HG03097 (cell line): Measurements from ENCODE around the gene KRTAP4-12.
"Not testable (repeated sequence)": the region's sequence is repeated elsewhere in the genome, so short reads cannot be mapped to it uniquely, and the experiment has no call there.

ENCODE experiments used
- ATAC-seq: cut with Tn5 transposase; IDR thresholded peaks from one replicate; pipeline ENCODE4 v1.9.1; 2021; ENCODE audit not compliant: unreplicated experiment, low FRiP score

KRTAP4-12 gene

GRCh38 chr17:41098042-41098441 lies 25.9 kb downstream of the KRTAP4-12 start, which contains the start of gene KRTAP4-8:
Gene KRTAP4-8 (minus strand): TSS chr17:41098142. CDS start chr17:41098084, 58 bp downstream.
- ATAC-seq = no peak

- no peak for ATAC-seq
These were observed 27.9 kb downstream of the KRTAP4-12 start for GRCh38 chr17:41096055-41096454.

DNA sequence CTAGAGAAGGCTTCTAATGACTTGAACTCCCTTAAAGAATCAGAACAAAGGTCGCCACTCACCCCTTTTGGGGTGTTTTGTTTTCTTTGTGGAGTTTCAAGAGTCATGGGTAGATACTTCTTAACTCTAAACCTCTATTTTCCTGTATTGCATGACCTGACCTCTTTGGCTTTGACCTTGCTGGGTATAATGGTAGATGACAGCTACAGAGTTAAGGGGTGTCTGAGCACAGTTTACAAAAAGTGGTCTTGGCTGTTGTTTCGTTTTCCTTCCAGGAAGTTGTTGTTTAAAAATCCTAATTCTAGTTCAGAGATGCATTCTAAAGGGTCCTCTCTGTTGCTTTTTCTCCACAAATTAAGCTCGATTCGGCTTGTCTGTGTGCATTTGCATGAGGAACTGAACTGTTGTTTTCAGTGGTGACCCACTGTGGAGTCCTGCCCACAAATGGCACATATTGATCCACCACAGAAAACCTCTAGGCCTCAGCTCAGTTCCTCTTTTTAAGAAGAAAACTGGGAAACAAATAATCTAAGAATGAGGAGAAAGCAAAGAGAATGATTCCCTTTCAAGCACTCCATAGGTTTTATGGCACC lies 35.1 kb downstream of the KRTAP4-12 start:
- not testable (repeated sequence) for ATAC-seq

GRCh38 chr17:41084100-41084856 lies 39.7 kb downstream of the KRTAP4-12 start, which contains the start of gene KRTAP4-7:
Gene KRTAP4-7 (plus strand): TSS chr17:41084150. CDS start chr17:41084207, 57 bp downstream.
- ATAC-seq = not testable (repeated sequence)

GRCh38 chr17:41083427-41083826 lies 40.6 kb downstream of the KRTAP4-12 start:
- ATAC-seq = not testable (repeated sequence)

GRCh38 chr17:41082626-41083025 lies 41.4 kb downstream of the KRTAP4-12 start:
- no peak for ATAC-seq

DNA sequence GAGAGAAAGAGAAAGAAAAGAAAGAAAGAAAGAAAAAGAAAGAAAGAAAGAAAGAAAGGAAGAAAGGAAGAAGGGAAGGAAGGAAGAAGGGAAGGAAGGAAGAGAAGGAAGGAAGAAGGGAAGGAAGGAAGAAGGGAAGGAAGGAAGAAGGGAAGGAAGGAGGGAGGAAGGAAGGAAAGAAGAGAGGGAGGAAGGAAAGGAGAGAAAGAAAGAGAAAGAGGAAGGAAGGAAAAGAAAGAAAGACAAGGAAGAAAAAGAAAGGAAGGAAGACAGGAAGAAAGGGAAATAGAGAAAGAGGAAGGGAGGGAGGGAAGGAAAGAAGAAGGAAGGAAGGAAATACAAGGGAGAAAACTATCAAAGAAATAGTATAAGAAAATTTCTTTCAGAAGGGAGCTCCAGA lies 47.2 kb downstream of the KRTAP4-12 start:
- no peak for ATAC-seq

- ATAC-seq = no peak
These were observed 50.3 kb downstream of the KRTAP4-12 start for GRCh38 chr17:41073676-41074075.
